ENCODE data around the gene SGF29. TPM values are rescaled to one million over a fixed set of nuclear protein-coding genes. Genes with fewer than 3 reads are reported as not detected.

SGF29 gene
- total and polyA plus RNA-seq, 2 experiments from 2014 or later, result 10.0 to 17.6 TPM

DNA sequence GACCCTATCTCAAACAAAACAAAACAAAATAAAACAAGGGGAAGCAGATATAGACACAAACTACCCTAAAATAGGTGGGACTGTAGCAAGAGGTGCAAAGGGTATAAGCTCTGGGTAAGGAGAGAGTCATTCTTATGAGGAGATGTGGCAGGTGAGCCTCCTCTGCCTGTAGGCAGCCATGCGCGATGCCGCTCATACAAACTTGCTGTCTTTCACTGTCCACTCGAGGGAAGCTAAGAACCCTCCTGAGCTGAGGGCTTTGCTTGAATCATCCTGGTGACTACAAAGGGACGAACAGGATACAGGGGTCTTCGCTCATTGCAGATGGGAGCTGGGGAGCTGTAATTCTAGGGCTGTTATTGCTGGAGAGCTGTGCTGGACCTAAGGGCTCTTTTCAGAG lies 32.3 kb upstream of the SGF29 start:
- H3K27me3 ChIP-seq (ENCODE audit: insufficient read depth), result no peaks in the 10 kb centered on the region
- ATAC-seq, result no peak
- no peak overlapping the region for H3K4me3 ChIP-seq
- Mint-ChIP-seq H3K36me3 (ENCODE audit: low read depth) (no peaks in the 10 kb centered on the region), H3K4me1 (no peaks in the 10 kb centered on the region), H3K9me3 (peaks cover 14% of the 10 kb centered on the region; the same call in 1 of the 3 replicates), H3K27ac (no peak overlapping the region), H3K27me3 (ENCODE audit: insufficient read depth, low read depth, poor library complexity) (peaks cover 5% of the 10 kb centered on the region), H3K4me3 (no peak overlapping the region)
- H4K20me1 ChIP-seq (replicated peaks; ENCODE audit: insufficient read depth), result no peaks in the 10 kb centered on the region
- H3K27ac ChIP-seq (ENCODE audit: low read depth), result no peak overlapping the region
- TF ChIP-seq ZNF331 (CRISPR knock-in tag; IDR thresholded peaks at IDR 0.05; ENCODE audit: low read depth) (no peak), STAT1 (IDR thresholded peaks at IDR 0.05; ENCODE audit: unreplicated experiment) (no peak), EZH2 (IDR thresholded peaks at IDR 0.05; ENCODE audit: low read depth, unreplicated experiment) (no peak), CREB1 (CRISPR knock-in tag; IDR thresholded peaks at IDR 0.05; ENCODE audit: low read depth) (no peak), ZNF114 (CRISPR knock-in tag; IDR thresholded peaks at IDR 0.05) (no peak), NANOG (IDR thresholded peaks at IDR 0.05; ENCODE audit: borderline replicate concordance) (no peak), EZH2phosphoT487 (IDR thresholded peaks at IDR 0.05; ENCODE audit: unreplicated experiment) (no peak), POLR2AphosphoS5 (IDR thresholded peaks at IDR 0.05; ENCODE audit: low read depth) (no peak), JUNB (IDR thresholded peaks at IDR 0.05; ENCODE audit: unreplicated experiment) (no peak)
- TF ChIP-seq, protein P1, sequence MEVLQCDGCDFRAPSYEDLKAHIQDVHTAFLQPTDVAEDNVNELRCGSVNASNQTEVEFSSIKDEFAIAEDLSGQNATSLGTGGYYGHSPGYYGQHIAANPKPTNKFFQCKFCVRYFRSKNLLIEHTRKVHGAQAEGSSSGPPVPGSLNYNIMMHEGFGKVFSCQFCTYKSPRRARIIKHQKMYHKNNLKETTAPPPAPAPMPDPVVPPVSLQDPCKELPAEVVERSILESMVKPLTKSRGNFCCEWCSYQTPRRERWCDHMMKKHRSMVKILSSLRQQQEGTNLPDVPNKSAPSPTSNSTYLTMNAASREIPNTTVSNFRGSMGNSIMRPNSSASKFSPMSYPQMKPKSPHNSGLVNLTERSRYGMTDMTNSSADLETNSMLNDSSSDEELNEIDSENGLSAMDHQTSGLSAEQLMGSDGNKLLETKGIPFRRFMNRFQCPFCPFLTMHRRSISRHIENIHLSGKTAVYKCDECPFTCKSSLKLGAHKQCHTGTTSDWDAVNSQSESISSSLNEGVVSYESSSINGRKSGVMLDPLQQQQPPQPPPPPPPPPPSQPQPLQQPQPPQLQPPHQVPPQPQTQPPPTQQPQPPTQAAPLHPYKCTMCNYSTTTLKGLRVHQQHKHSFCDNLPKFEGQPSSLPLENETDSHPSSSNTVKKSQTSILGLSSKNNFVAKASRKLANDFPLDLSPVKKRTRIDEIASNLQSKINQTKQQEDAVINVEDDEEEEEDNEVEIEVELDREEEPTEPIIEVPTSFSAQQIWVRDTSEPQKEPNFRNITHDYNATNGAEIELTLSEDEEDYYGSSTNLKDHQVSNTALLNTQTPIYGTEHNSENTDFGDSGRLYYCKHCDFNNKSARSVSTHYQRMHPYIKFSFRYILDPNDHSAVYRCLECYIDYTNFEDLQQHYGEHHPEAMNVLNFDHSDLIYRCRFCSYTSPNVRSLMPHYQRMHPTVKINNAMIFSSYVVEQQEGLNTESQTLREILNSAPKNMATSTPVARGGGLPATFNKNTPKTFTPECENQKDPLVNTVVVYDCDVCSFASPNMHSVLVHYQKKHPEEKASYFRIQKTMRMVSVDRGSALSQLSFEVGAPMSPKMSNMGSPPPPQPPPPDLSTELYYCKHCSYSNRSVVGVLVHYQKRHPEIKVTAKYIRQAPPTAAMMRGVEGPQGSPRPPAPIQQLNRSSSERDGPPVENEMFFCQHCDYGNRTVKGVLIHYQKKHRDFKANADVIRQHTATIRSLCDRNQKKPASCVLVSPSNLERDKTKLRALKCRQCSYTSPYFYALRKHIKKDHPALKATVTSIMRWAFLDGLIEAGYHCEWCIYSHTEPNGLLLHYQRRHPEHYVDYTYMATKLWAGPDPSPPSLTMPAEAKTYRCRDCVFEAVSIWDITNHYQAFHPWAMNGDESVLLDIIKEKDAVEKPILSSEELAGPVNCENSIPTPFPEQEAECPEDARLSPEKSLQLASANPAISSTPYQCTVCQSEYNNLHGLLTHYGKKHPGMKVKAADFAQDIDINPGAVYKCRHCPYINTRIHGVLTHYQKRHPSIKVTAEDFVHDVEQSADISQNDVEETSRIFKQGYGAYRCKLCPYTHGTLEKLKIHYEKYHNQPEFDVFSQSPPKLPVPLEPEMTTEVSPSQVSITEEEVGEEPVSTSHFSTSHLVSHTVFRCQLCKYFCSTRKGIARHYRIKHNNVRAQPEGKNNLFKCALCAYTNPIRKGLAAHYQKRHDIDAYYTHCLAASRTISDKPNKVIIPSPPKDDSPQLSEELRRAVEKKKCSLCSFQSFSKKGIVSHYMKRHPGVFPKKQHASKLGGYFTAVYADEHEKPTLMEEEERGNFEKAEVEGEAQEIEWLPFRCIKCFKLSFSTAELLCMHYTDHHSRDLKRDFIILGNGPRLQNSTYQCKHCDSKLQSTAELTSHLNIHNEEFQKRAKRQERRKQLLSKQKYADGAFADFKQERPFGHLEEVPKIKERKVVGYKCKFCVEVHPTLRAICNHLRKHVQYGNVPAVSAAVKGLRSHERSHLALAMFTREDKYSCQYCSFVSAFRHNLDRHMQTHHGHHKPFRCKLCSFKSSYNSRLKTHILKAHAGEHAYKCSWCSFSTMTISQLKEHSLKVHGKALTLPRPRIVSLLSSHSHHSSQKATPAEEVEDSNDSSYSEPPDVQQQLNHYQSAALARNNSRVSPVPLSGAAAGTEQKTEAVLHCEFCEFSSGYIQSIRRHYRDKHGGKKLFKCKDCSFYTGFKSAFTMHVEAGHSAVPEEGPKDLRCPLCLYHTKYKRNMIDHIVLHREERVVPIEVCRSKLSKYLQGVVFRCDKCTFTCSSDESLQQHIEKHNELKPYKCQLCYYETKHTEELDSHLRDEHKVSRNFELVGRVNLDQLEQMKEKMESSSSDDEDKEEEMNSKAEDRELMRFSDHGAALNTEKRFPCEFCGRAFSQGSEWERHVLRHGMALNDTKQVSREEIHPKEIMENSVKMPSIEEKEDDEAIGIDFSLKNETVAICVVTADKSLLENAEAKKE (CRISPR knock-in tag; IDR thresholded peaks at IDR 0.05), result no peak
- TF ChIP-seq, protein P2, sequence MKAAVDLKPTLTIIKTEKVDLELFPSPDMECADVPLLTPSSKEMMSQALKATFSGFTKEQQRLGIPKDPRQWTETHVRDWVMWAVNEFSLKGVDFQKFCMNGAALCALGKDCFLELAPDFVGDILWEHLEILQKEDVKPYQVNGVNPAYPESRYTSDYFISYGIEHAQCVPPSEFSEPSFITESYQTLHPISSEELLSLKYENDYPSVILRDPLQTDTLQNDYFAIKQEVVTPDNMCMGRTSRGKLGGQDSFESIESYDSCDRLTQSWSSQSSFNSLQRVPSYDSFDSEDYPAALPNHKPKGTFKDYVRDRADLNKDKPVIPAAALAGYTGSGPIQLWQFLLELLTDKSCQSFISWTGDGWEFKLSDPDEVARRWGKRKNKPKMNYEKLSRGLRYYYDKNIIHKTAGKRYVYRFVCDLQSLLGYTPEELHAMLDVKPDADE (IDR thresholded peaks at IDR 0.05), result no peak
- TF ChIP-seq, protein P3, sequence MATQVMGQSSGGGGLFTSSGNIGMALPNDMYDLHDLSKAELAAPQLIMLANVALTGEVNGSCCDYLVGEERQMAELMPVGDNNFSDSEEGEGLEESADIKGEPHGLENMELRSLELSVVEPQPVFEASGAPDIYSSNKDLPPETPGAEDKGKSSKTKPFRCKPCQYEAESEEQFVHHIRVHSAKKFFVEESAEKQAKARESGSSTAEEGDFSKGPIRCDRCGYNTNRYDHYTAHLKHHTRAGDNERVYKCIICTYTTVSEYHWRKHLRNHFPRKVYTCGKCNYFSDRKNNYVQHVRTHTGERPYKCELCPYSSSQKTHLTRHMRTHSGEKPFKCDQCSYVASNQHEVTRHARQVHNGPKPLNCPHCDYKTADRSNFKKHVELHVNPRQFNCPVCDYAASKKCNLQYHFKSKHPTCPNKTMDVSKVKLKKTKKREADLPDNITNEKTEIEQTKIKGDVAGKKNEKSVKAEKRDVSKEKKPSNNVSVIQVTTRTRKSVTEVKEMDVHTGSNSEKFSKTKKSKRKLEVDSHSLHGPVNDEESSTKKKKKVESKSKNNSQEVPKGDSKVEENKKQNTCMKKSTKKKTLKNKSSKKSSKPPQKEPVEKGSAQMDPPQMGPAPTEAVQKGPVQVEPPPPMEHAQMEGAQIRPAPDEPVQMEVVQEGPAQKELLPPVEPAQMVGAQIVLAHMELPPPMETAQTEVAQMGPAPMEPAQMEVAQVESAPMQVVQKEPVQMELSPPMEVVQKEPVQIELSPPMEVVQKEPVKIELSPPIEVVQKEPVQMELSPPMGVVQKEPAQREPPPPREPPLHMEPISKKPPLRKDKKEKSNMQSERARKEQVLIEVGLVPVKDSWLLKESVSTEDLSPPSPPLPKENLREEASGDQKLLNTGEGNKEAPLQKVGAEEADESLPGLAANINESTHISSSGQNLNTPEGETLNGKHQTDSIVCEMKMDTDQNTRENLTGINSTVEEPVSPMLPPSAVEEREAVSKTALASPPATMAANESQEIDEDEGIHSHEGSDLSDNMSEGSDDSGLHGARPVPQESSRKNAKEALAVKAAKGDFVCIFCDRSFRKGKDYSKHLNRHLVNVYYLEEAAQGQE (IDR thresholded peaks at IDR 0.05; ENCODE audit: unreplicated experiment), result no peak
- TF ChIP-seq, protein P4, sequence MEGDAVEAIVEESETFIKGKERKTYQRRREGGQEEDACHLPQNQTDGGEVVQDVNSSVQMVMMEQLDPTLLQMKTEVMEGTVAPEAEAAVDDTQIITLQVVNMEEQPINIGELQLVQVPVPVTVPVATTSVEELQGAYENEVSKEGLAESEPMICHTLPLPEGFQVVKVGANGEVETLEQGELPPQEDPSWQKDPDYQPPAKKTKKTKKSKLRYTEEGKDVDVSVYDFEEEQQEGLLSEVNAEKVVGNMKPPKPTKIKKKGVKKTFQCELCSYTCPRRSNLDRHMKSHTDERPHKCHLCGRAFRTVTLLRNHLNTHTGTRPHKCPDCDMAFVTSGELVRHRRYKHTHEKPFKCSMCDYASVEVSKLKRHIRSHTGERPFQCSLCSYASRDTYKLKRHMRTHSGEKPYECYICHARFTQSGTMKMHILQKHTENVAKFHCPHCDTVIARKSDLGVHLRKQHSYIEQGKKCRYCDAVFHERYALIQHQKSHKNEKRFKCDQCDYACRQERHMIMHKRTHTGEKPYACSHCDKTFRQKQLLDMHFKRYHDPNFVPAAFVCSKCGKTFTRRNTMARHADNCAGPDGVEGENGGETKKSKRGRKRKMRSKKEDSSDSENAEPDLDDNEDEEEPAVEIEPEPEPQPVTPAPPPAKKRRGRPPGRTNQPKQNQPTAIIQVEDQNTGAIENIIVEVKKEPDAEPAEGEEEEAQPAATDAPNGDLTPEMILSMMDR (conservative IDR thresholded peaks at IDR 0.05; ENCODE audit: low read depth in 2 of 2), result no peak
- no peak overlapping the region for H2AFZ ChIP-seq
- no peaks in the 10 kb centered on the region for H3K9me2 ChIP-seq (ENCODE audit: insufficient read depth)
- no peak for DNase-seq (ENCODE audit: low spot score)
- H3K4me2 ChIP-seq, result no peak overlapping the region
- H3F3A ChIP-seq (replicated peaks; ENCODE audit: low read depth), result no peaks in the 10 kb centered on the region
- no peaks in the 10 kb centered on the region for H3K36me3 ChIP-seq (ENCODE audit: insufficient read depth)
- no peaks in the 10 kb centered on the region for H3K79me2 ChIP-seq (replicated peaks; ENCODE audit: insufficient read depth)
- H3K4me1 ChIP-seq (ENCODE audit: insufficient read depth), result no peaks in the 10 kb centered on the region

All from GM23338 (cell line).